K562 (cell line): Measurements from ENCODE around the gene RHO. TPM values are rescaled to one million over a fixed set of nuclear protein-coding genes. Genes with fewer than 3 reads are reported as not detected.

Experiments
- ATAC-seq: fragments of 200-7000 bp; cut with Tn5 transposase; 3 replicates; pipeline ENCODE4 v1.9.1; 2020; ENCODE audit warnings: moderate library complexity
- BruUV-seq: library from RNA; stranded (reverse); fragments of 400-500 nt; replicated peaks from 2 replicates; lab custom pipeline; 2021; lab: Mats Ljungman, UMichigan
- CTCF ChIA-PET: fragments of 300-600 bp; formaldehyde crosslinking; extraction: SDS; loops from one replicate; lab custom pipeline; 2021; ENCODE audit warnings: low intra/inter-chr PET ratio; lab: Yijun Ruan, JAX
- POLR2A ChIA-PET: fragments of 300-600, 350-650 bp; sonication (Branson Sonifier 250); formaldehyde crosslinking; extraction: SDS; loops from one replicate; lab custom pipeline; 2021; ENCODE audit warnings: antibody characterized with exemption, inconsistent platforms; lab: Yijun Ruan, JAX
- DNase-seq, 4 experiments: peaks; one replicate each; pipeline versions ENCODE4 v3.0.0 to v3.0.0-alpha.2; 2011 to 2018; ENCODE audit warnings: low spot score in 3 of 4, mixed read lengths in 3 of 4; ENCODE audit errors: extremely low read depth in 1 of 4
- FAIRE-seq: peaks from 2 replicates; lab custom pipeline; 2011; peaks lifted over from hg19 to GRCh38; lab: Jason Lieb, UNC
- H2AFZ ChIP-seq: 2 replicates; pipeline ENCODE4 v1.6.0; 2011; ENCODE audit warnings: low read depth, low read length, control low read depth, inconsistent platforms
- H3K27ac ChIP-seq: fragments of 200-600 bp; 3 replicates; pipeline ENCODE4 v1.8.0; 2011; ENCODE audit warnings: low read depth, mild to moderate bottlenecking, control low read depth, inconsistent platforms, low read length, moderate library complexity, mixed read lengths; ENCODE audit errors: extremely low read depth
- H3K27me3 ChIP-seq, 2 experiments: fragments of 300-600 bp in 1 of 2; 2 replicates in 1 of 2; 3 replicates in 1 of 2; pipeline versions ENCODE4 v1.6.0 to v1.8.0; 2011; ENCODE audit warnings: inconsistent platforms in 2 of 2, low read length in 2 of 2, mild to moderate bottlenecking in 1 of 2, mixed read lengths in 1 of 2, moderate library complexity in 1 of 2; ENCODE audit not compliant: control insufficient read depth in 2 of 2, insufficient read depth in 2 of 2
- H3K36me3 ChIP-seq: fragments of 300-600 bp; 3 replicates; pipeline ENCODE4 v1.8.0; 2011; ENCODE audit warnings: mild to moderate bottlenecking, low read length, inconsistent platforms; ENCODE audit not compliant: control insufficient read depth, insufficient read depth
- H3K4me1 ChIP-seq, 2 experiments: fragments of 200-600 bp in 1 of 2; replicated peaks in 1 of 2; 2 replicates in 1 of 2; 3 replicates in 1 of 2; pipeline versions ENCODE4 v1.5.1 to v1.8.0; 2011; ENCODE audit warnings: inconsistent platforms in 2 of 2, low read length in 2 of 2, mild to moderate bottlenecking in 1 of 2, mixed read lengths in 1 of 2, moderate library complexity in 1 of 2; ENCODE audit not compliant: control insufficient read depth in 2 of 2, insufficient read depth in 2 of 2
- H3K4me2 ChIP-seq: 2 replicates; pipeline ENCODE4 v1.6.1; 2011; ENCODE audit warnings: low read length, control low read depth, inconsistent platforms, mixed read lengths; ENCODE audit not compliant: insufficient read depth
- H3K4me3 ChIP-seq: fragments of 200-600 bp; sonication (generic), shearing (Covaris generic); 2 replicates; pipeline ENCODE4 v1.5.1; 2016; ENCODE audit warnings: control low read depth, inconsistent platforms
- H3K79me2 ChIP-seq: fragments of 200-600 bp; 3 replicates; pipeline ENCODE4 v1.8.0; 2011; ENCODE audit warnings: low read length, inconsistent platforms; ENCODE audit not compliant: control insufficient read depth, insufficient read depth
- H3K9ac ChIP-seq, 2 experiments: 2 replicates each; pipeline versions ENCODE4 v1.6.0 to v1.6.1; 2011; ENCODE audit warnings: low read depth in 2 of 2, low read length in 2 of 2, control low read depth in 1 of 2, inconsistent platforms in 1 of 2, mild to moderate bottlenecking in 1 of 2, mixed read lengths in 1 of 2; ENCODE audit not compliant: insufficient read depth in 1 of 2
- H3K9me1 ChIP-seq: one replicate; pipeline ENCODE4 v1.6.0; 2011; ENCODE audit warnings: inconsistent platforms, mild to moderate bottlenecking, low read length, moderate library complexity; ENCODE audit not compliant: control insufficient read depth, insufficient read depth
- H3K9me3 ChIP-seq: replicated peaks from 2 replicates; pipeline ENCODE4 v1.5.1; 2011; ENCODE audit warnings: low read depth, low read length, inconsistent platforms; ENCODE audit not compliant: control insufficient read depth, insufficient read depth
- H4K20me1 ChIP-seq: replicated peaks from 2 replicates; pipeline ENCODE4 v1.6.1; 2011; ENCODE audit warnings: low read length, inconsistent platforms, mixed read lengths; ENCODE audit not compliant: control insufficient read depth, insufficient read depth
- BRF1 ChIP-seq: IDR thresholded peaks from 3 replicates; pipeline ENCODE4 v1.6.1; 2011; ENCODE audit warnings: borderline replicate concordance, mild to moderate bottlenecking; ENCODE audit not compliant: insufficient read length; ENCODE audit errors: extremely low read depth
- CBX5 ChIP-seq: IDR thresholded peaks from 2 replicates; pipeline ENCODE4 v1.6.1; 2014; ENCODE audit warnings: low read depth, borderline replicate concordance
- DIDO1 ChIP-seq: fragments of 450-650 bp; IDR thresholded peaks from 2 replicates; pipeline ENCODE4 v1.6.1; 2016; ENCODE audit warnings: low read depth, missing biosample characterization, missing genetic modification characterization
- EHMT2 ChIP-seq: fragments of 450-650 bp; IDR thresholded peaks from 2 replicates; pipeline ENCODE4 v1.6.1; 2018; ENCODE audit warnings: antibody characterized with exemption
- EP400 ChIP-seq: fragments of 450-650 bp; IDR thresholded peaks from 2 replicates; pipeline ENCODE4 v1.6.1; 2017; ENCODE audit warnings: antibody characterized with exemption, mild to moderate bottlenecking, moderate library complexity
- HDAC1 ChIP-seq, 2 experiments: fragments of 450-650 bp; IDR thresholded peaks; 2 replicates each; pipeline ENCODE4 v1.6.1; 2016 to 2017; ENCODE audit warnings: inconsistent platforms in 1 of 2, mild to moderate bottlenecking in 1 of 2, moderate library complexity in 1 of 2
- HMG20B ChIP-seq: fragments of 250-450 bp; sonication (Bioruptor Pico); IDR thresholded peaks from 2 replicates; pipeline ENCODE4 v1.5.0; 2021; ENCODE audit warnings: mild to moderate bottlenecking
- KDM1A ChIP-seq, 2 experiments: fragments of 450-650 bp; IDR thresholded peaks; 2 replicates each; pipeline ENCODE4 v1.6.1; 2016; ENCODE audit warnings: mild to moderate bottlenecking in 2 of 2
- MIER1 ChIP-seq: fragments of 450-650 bp; IDR thresholded peaks from 2 replicates; pipeline ENCODE4 v1.6.1; 2016; ENCODE audit warnings: antibody characterized with exemption, mild to moderate bottlenecking, low read depth
- POLR2B ChIP-seq: fragments of 450-650 bp; IDR thresholded peaks from 2 replicates; pipeline ENCODE4 v1.6.1; 2018; ENCODE audit warnings: low read depth; ENCODE audit not compliant: partially characterized antibody
- RCOR1 ChIP-seq, 2 experiments: IDR thresholded peaks; 2 replicates each; pipeline ENCODE4 v1.6.1; 2012; ENCODE audit warnings: low read depth in 2 of 2, low read length in 2 of 2, borderline replicate concordance in 1 of 2, improper control_type of control experiment in 1 of 2
- SNAPC5 ChIP-seq: fragments of 250-450 bp; sonication (Bioruptor Pico); IDR thresholded peaks from 2 replicates; pipeline ENCODE4 v1.8.0; 2021; ENCODE audit warnings: moderate library complexity, mild to moderate bottlenecking, inconsistent platforms
- SRSF3 ChIP-seq: fragments of 200-400 bp; formaldehyde crosslinking; IDR thresholded peaks from 2 replicates; pipeline ENCODE4 v1.6.1; 2016; ENCODE audit warnings: mild to moderate bottlenecking, low read length, moderate library complexity; ENCODE audit not compliant: insufficient read depth
- SUPT5H ChIP-seq: fragments of 450-650 bp; IDR thresholded peaks from 2 replicates; pipeline ENCODE4 v1.6.1; 2016
- TCFL5 ChIP-seq: fragments of 250-450 bp; sonication (Bioruptor Pico); conservative IDR thresholded peaks from 2 replicates; pipeline ENCODE4 v1.6.1; 2021; ENCODE audit warnings: mild to moderate bottlenecking, moderate library complexity, matching md5 sums
- TRIM25 ChIP-seq: fragments of 450-650 bp; IDR thresholded peaks from 2 replicates; pipeline ENCODE4 v1.7.0; 2016; ENCODE audit warnings: borderline replicate concordance
- WGBS: fragments of 100-300 bp; shearing (Covaris generic); methylation state at CpG from one replicate; pipeline ENCODE4 v1.1.6; 2016; ENCODE audit warnings: low coverage, mixed read lengths; ENCODE audit not compliant: insufficient coverage; ENCODE audit errors: missing lambda C conversion rate; 5-methylcytosine and 5-hydroxymethylcytosine counted together
- in situ Hi-C: fragments of 300-500 bp; cut with MboI; formaldehyde crosslinking; loops from 4 replicates; pipeline ENCODE4 v1.15.0; 2018; ENCODE audit warnings: inconsistent platforms, mixed read lengths
- intact Hi-C: fragments of 100-400 bp; cut with micrococcal nuclease; formaldehyde crosslinking; loops from 2 replicates; pipeline ENCODE4 v1.14.2; 2022
- polyA plus RNA-seq, 8 experiments: library from polyadenylated mRNA; depleted of rRNA in 4 of 8; stranded (reverse) in 5 of 8; unstranded in 3 of 8; fragments of >200 nt; fragmentation: Nextera tagmentation in 2 of 8; fragmentation: Illumina TruSeq in 1 of 8; extraction: Ambion mirVana in 2 of 8; extraction: Trizol in 1 of 8; gene quantifications; 2 replicates each; pipeline versions ENCODE4 v1.2.1 to v1.2.3, GENCODE V29; 2011 to 2014; ENCODE audit warnings: inconsistent platforms in 1 of 8, missing spikeins in 1 of 8
- total RNA-seq, 7 experiments: library from RNA; depleted of rRNA in 6 of 7; stranded (reverse); fragments of >200 nt in 6 of 7; fragmentation: Illumina TruSeq in 2 of 7; extraction: Trizol in 2 of 7; gene quantifications; 2 replicates each; pipeline versions ENCODE4 v1.2.1 to v1.2.3, GENCODE V29; 2011 to 2021; ENCODE audit warnings: low replicate concordance in 1 of 7

The RHO gene
- total and polyA plus RNA-seq, 9 of the 15 experiments (the other 6 are each of a cell fraction or from before 2014, with no cell fraction given) = not detected

- ChIA-PET CTCF (no interaction called here), POLR2A (interaction anchor here (1.4 kb wide), 1 partner anchor 84 kb away, joined by 3 read pairs; the partner anchor contains the start of genes IFT122 and MBD4)
- peaks cover 0 to 26% of the 10 kb centered on the region in 2 experiments; a peak in 2 of 5 replicates for H3K27me3 ChIP-seq
- H3K27ac ChIP-seq = no peak overlapping the region
- DNase-seq (no peak), FAIRE-seq (no peak), ATAC-seq (no peak)
- H3K9ac ChIP-seq = no peak overlapping the region
- no peak overlapping the region for H3K4me3 ChIP-seq
- in situ Hi-C loops (no loop called here), intact Hi-C loops (no loop called here)
- no peaks in the 10 kb centered on the region for H3K9me3 ChIP-seq
- TF ChIP-seq TRIM25 = no peak
- TF ChIP-seq MIER1 = no peak
- TF ChIP-seq KDM1A (IDR thresholded peaks at IDR 0.05) = peak in 1 of 2 experiments; percentile 17; a peak in 1 of 4 replicates
- TF ChIP-seq EP400 = no peak
- no peak for TF ChIP-seq CBX5
- TF ChIP-seq BRF1 = no peak
- TF ChIP-seq SNAPC5 (CRISPR knock-in tag) = no peak
- no peak for TF ChIP-seq HMG20B (CRISPR knock-in tag)
- no peak for TF ChIP-seq DIDO1 (tag)
- TF ChIP-seq RCOR1 (IDR thresholded peaks at IDR 0.05; ENCODE audit: borderline replicate concordance in 1 of 2, low read depth in 2 of 2, low read length in 2 of 2) = 0 out of 4 replicates have a peak, but pooled peaks of 1 of the 2 experiments have one; percentile 42
- TF ChIP-seq SRSF3 = no peak
- no peak for TF ChIP-seq POLR2B
- TF ChIP-seq HDAC1 (IDR thresholded peaks at IDR 0.05) = no peak
- no peak for TF ChIP-seq EHMT2
- TF ChIP-seq TCFL5 = no peak
- no peak for TF ChIP-seq SUPT5H
- H3K79me2 ChIP-seq = no peaks in the 10 kb centered on the region
- no peak overlapping the region for H2AFZ ChIP-seq
- no peaks in the 10 kb centered on the region for H3K36me3 ChIP-seq
- H3K4me1 ChIP-seq = no peaks in the 10 kb centered on the region
- H4K20me1 ChIP-seq = no peaks in the 10 kb centered on the region
- WGBS = 9% methylated on average over 4 of the region's 4 CpGs
- no peak overlapping the region for H3K4me2 ChIP-seq
- H3K9me1 ChIP-seq = no peaks in the 10 kb centered on the region
- BruUV-seq = no TSS peak
These were observed 4.4 kb upstream of the RHO start for GRCh38 chr3:129524081-129524480.
